ENCODE results near the gene SRSF5. TPM values are rescaled to one million over a fixed set of nuclear protein-coding genes. Genes with fewer than 3 reads are reported as not detected.

SRSF5 gene
- total RNA-seq, 1 donor, result 157 TPM

DNA sequence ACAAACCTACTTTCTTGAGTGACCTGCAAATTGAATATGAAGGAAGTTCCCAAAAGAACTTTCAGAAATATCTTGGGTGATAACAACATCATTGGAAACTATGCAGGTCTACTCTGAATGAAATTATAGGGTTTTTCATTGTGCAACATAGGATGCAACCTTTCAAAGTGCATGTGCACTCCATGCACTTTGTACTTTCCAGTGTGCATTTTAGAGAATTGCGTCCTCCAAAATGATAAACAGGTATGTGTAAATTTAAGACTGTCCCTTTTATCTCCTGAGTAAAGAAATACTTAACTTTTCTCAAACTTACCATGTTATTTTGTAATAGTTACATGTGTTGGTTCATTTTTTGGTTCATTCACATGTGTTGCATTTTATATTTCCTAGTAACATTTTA lies 13.2 kb downstream of the SRSF5 start:
- Histone ChIP-seq H3K79me2 (ENCODE audit: insufficient read depth, low read length) (peaks cover 2% of the 10 kb centered on the region), H2AFZ (ENCODE audit: low read length) (no peak overlapping the region), H3K4me1 (ENCODE audit: insufficient read depth, low read length) (no peaks in the 10 kb centered on the region), H3K27me3 (ENCODE audit: insufficient read depth, low read length) (no peaks in the 10 kb centered on the region), H4K20me1 (ENCODE audit: insufficient read depth, low read length) (peaks cover 17% of the 10 kb centered on the region), H3K4me3 (ENCODE audit: insufficient read depth, low read length) (no peak overlapping the region), H3K9me3 (ENCODE audit: low read depth, low read length) (no peaks in the 10 kb centered on the region), H3K36me3 (ENCODE audit: insufficient read depth, low read length) (peaks cover 46% of the 10 kb centered on the region), H3K4me2 (ENCODE audit: insufficient read depth, low read length) (no peak overlapping the region), H3K27ac (ENCODE audit: low read depth, low read length) (no peak overlapping the region)
- no peak for DNase-seq (ENCODE audit: insufficient read length, low spot score, missing footprints)
- TF ChIP-seq, protein P1, sequence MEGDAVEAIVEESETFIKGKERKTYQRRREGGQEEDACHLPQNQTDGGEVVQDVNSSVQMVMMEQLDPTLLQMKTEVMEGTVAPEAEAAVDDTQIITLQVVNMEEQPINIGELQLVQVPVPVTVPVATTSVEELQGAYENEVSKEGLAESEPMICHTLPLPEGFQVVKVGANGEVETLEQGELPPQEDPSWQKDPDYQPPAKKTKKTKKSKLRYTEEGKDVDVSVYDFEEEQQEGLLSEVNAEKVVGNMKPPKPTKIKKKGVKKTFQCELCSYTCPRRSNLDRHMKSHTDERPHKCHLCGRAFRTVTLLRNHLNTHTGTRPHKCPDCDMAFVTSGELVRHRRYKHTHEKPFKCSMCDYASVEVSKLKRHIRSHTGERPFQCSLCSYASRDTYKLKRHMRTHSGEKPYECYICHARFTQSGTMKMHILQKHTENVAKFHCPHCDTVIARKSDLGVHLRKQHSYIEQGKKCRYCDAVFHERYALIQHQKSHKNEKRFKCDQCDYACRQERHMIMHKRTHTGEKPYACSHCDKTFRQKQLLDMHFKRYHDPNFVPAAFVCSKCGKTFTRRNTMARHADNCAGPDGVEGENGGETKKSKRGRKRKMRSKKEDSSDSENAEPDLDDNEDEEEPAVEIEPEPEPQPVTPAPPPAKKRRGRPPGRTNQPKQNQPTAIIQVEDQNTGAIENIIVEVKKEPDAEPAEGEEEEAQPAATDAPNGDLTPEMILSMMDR (IDR thresholded peaks at IDR 0.05; ENCODE audit: extremely low read depth, low read depth, low read length), result no peak

DNA sequence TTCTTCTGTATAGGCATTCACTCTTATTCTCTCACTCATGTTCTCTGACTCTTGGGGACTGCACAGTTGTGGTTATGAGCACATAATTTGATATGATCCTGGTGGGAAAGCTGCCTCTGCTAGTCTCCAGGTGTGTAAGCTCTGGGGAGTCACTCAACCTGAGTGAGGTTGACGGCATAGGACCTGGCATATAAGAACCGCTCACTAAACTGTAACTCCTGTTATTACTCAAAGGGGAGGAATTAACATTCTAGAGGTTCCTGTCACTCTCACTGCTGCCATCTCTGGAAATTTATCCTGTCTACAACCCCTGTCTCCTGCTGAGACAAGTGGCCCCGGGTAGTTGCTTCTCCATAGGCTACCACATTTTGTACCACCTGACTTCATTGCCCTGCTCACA lies 14.0 kb downstream of the SRSF5 start:
- peaks cover 1% of the 10 kb centered on the region for H3K79me2 ChIP-seq (ENCODE audit: insufficient read depth, low read length)
- no peaks in the 10 kb centered on the region for H3K27me3 ChIP-seq (ENCODE audit: insufficient read depth, low read length)
- H3K36me3 ChIP-seq (ENCODE audit: insufficient read depth, low read length), result peaks cover 38% of the 10 kb centered on the region

DNA sequence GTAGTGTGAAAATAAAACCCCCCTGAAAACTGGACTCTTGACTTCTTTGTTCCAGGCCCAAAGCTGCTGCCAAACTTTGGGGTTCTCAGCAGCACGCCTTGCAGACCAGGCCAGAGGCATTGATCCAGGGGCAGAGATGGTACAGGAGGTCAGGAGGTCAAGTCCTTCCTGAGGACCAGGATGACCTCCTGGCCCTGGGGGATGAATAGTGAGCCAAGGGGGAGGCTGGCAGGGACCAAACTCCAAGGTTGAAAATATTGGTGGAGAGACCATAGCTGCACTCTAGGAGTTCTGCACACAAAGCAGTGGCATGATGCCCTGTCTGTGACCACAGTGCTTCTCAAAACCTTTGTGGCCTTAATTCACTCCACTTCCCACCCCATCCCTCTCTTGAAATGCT lies 18.0 kb downstream of the SRSF5 start:
- TF ChIP-seq, protein P1 (IDR thresholded peaks at IDR 0.05; ENCODE audit: extremely low read depth, low read depth, low read length), result no peak
- H3K9me3 ChIP-seq (ENCODE audit: low read depth, low read length), result no peaks in the 10 kb centered on the region
- H3K27me3 ChIP-seq (ENCODE audit: insufficient read depth, low read length), result no peaks in the 10 kb centered on the region
- H4K20me1 ChIP-seq (ENCODE audit: insufficient read depth, low read length), result peaks cover 3% of the 10 kb centered on the region
- peaks cover 5% of the 10 kb centered on the region for H3K36me3 ChIP-seq (ENCODE audit: insufficient read depth, low read length)
- H3K79me2 ChIP-seq (ENCODE audit: insufficient read depth, low read length), result no peaks in the 10 kb centered on the region
- no peaks in the 10 kb centered on the region for H3K4me1 ChIP-seq (ENCODE audit: insufficient read depth, low read length)
- H3K4me3 ChIP-seq (ENCODE audit: insufficient read depth, low read length), result no peak overlapping the region
- no peak overlapping the region for H3K27ac ChIP-seq (ENCODE audit: low read depth, low read length)
- no peak for DNase-seq (ENCODE audit: insufficient read length, low spot score, missing footprints)
- no peak overlapping the region for H3K4me2 ChIP-seq (ENCODE audit: insufficient read depth, low read length)
- no peak overlapping the region for H2AFZ ChIP-seq (ENCODE audit: low read length)

More for the DNA sequence above, 14.0 kb downstream of the SRSF5 start:
- no peak overlapping the region for H3K4me2 ChIP-seq (ENCODE audit: insufficient read depth, low read length)
- no peak overlapping the region for H3K27ac ChIP-seq (ENCODE audit: low read depth, low read length)
- H2AFZ ChIP-seq (ENCODE audit: low read length), result no peak overlapping the region
- no peaks in the 10 kb centered on the region for H3K9me3 ChIP-seq (ENCODE audit: low read depth, low read length)
- no peak for DNase-seq (ENCODE audit: insufficient read length, low spot score, missing footprints)
- TF ChIP-seq, protein P1 (IDR thresholded peaks at IDR 0.05; ENCODE audit: extremely low read depth, low read depth, low read length), result no peak
- H3K4me1 ChIP-seq (ENCODE audit: insufficient read depth, low read length), result no peaks in the 10 kb centered on the region
- no peak overlapping the region for H3K4me3 ChIP-seq (ENCODE audit: insufficient read depth, low read length)
- H4K20me1 ChIP-seq (ENCODE audit: insufficient read depth, low read length), result peaks cover 9% of the 10 kb centered on the region

DNA sequence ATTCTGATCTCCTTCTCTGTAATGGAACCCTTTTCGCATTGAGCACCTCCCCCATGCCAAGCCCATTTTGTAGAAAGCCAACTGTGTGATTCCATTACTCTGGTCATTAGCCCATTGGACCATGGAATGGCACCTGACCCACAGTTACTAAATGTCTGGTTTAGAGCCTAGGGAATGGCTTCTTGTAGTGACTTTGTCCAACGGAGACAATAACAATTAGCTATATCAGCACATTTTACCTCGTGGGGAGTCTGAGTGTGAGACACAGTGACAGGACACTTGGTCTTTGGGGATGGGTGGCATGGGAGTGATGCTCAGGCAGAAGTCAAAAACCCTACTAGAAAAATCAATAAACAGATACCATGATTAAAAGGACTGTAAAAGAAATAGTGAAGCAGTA lies 19.7 kb downstream of the SRSF5 start:
- H3K36me3 ChIP-seq (ENCODE audit: insufficient read depth, low read length), result no peaks in the 10 kb centered on the region
- no peaks in the 10 kb centered on the region for H3K79me2 ChIP-seq (ENCODE audit: insufficient read depth, low read length)
- H4K20me1 ChIP-seq (ENCODE audit: insufficient read depth, low read length), result peaks cover 3% of the 10 kb centered on the region
- H2AFZ ChIP-seq (ENCODE audit: low read length), result no peak overlapping the region
- no peaks in the 10 kb centered on the region for H3K4me1 ChIP-seq (ENCODE audit: insufficient read depth, low read length)
- no peaks in the 10 kb centered on the region for H3K9me3 ChIP-seq (ENCODE audit: low read depth, low read length)
- no peak overlapping the region for H3K27ac ChIP-seq (ENCODE audit: low read depth, low read length)
- H3K4me2 ChIP-seq (ENCODE audit: insufficient read depth, low read length), result no peak overlapping the region
- TF ChIP-seq, protein P1 (IDR thresholded peaks at IDR 0.05; ENCODE audit: extremely low read depth, low read depth, low read length), result no peak
- no peak overlapping the region for H3K4me3 ChIP-seq (ENCODE audit: insufficient read depth, low read length)
- no peak for DNase-seq (ENCODE audit: insufficient read length, low spot score, missing footprints)
- no peaks in the 10 kb centered on the region for H3K27me3 ChIP-seq (ENCODE audit: insufficient read depth, low read length)

Measured in osteoblast (primary cell).